NCI-H1105 (cell line): ENCODE measurements around the gene PTDSS2.
"Not testable (repeated sequence)": the region's sequence is repeated elsewhere in the genome, so short reads cannot be mapped to it uniquely, and the experiment has no call there.

Experiments
- DNase-seq: peaks from one replicate; lab custom pipeline; 2025; lab: John Stamatoyannopoulos, UW

Gene PTDSS2

DNA sequence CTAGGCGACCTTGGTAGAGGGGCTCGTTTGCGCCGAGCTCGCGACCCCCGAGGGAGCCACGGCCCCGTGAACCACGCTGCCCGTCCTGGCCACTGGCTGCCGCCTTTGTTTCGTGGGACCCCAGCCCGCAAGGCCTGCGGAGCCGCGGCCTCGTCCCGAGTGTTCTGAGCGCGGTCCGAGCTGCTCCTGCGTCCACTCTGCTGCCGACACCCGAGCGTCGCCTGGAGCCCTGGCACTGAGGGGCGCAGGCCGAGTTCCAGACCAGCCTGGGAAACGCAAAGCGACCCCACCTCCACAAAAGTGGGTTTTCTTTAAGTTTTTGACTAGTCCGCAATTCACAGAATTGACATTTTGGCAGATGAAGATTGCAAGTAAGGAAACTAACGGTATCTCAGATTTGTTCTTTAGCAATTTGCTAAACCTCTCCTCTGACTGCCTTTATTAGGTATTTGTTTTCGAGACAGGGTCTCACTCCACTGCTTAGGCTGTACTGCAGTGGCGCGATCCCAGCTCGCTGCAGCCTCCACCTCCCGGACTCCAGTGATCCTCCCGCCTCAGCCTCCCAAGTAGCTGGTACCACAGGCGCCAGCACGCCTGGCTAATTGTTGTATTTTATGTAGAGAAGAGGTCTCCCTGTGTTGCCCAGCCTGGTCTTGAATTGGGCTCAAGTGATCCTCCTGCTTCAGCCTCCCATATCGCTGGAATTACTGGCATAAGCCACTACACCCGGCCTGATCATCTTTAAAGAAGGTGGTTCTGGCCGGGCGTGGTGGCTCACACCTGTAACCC, 57.8 kb downstream of the PTDSS2 start:
- no peak for DNase-seq

- DNase-seq, result no peak
Observed at GRCh38 chr11:508956-509355, 58.9 kb downstream of the PTDSS2 start.

DNA sequence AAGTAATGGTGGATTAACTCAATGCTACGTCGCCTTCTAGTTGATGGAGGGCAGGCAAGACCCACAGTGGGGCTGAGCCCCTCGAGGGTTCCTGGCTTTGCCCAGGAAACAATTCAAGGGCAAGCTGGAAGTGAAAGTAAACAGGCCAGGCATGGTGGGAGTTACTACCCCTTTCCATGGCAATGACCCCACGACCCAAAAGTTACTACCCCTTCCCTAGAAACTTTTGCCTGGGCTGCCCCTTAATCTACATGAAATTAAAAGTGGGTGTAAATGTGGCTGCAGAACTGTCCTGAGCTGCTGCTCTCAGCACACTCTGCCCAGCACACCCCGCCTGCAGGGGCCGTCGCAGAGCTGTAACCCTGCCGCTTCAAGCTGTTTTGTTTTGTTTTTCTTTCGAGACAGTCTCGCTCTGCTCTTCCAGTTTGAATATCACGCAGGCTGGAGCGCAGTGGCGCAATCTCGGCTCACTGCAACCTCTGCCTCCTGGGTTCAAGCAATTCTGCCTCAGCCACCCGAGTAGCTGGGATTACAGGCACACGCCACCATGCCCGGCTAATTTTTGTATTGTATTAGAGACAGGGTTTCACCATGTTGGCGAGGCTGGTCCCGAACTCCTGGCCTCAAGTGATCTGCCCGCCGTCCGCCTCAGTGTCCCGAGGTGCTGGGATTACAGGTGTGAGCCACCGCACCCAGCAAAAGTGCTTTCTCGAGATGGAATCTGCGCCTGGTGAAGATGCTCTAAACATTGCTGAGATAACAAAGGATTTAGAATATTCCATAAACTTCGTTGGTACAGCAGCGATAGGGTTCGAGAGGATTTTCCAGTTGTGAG, 62.9 kb downstream of the PTDSS2 start:
- DNase-seq, result no peak

DNA sequence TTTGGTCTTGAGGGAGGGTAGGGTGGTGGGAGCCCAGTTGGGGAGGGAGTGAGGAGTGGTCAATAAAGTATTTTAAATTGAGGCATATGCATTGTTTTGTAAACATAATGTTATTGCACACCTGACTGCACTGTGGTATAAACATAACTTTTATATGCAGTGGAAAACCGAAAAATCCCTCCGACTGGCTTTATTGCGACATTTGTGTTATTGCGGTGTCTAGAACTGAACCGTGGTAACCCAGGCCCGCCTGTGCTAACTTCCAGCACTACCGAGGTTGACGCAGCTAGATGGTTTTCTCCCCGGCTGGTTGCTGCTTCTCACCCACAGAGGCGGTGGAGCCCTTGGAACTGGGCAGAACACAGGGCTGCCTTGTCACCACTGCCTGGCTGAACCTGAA, 64.5 kb downstream of the PTDSS2 start:
- DNase-seq, result no peak

- no peak for DNase-seq
Observed at GRCh38 chr11:515131-515530, 65.1 kb downstream of the PTDSS2 start.

GRCh38 chr11:516400-516799, 66.3 kb downstream of the PTDSS2 start:
- no peak for DNase-seq

- DNase-seq, result not testable (repeated sequence)
Observed at GRCh38 chr11:516918-517685, 67.0 kb downstream of the PTDSS2 start.

DNA sequence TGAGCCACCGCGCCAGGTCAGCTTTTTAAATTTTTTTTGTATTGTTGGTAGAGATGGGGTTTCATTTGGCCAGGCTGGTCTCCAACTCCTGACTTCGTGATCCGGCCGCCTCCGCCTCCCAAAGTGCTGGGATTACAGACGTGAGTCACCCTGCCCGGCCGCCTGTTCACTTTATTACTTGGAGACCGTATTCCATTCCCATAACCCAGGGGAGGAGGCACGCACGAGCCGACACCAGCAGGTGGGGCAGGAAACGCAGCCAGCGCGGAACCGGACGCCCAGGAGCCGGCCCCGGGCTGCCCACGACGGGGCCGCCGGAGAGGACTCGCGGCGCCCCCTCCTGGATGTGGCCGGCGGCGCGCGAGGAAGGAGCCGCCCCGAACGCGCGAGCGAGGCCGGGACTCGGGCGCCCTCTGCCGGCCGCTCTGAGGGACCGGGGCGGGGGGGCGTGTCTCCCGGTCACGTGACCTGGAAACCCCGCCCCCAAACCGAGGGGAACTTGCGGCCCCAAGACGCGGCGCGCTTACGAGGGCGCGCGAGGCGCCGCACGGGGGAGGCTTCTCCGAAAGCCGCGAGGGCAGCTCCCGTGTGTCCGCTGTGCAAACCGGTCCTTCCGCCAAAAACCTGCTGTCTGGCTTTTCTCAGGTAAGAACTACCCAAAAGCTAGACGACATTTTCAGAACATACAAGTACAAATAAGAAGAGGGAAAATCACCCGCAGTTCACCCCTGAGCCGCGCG, 68.6 kb downstream of the PTDSS2 start:
- DNase-seq, result no peak

DNA sequence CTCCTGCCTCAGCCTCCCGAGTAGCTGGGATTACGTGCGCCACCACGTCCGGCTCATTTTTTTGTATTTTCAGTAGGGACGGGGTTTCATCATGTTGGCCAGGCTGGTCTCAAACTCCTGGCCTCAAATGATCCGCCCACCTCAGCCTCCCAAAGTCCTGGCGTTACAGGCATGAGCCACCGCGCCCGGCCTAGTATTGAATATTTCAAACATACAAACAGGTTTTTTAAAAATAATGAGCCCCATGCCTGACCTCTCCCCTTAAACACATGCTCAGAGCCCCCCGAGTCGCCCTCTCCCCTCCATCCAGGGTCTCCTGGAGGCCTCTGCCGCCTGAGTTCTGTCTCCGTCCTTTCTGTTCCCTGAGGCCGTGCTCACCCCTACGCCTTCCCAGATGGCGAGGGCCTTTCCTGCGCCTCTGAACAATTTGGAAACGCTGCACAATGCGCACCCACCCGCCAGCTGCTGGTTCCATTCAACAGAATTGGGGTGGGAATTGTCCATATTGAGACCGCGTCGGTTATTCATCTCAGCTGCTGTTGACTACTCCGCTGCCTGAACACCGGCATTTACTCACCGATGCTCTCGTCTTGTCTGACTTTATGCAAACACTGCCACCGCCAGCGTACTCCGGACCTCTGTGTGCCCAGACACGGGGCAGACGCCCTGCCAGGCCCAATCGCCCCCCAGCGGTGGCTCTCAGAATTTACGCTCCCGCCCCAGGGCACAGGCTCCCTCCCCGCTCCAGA, 70.5 kb downstream of the PTDSS2 start:
- no peak for DNase-seq

DNA sequence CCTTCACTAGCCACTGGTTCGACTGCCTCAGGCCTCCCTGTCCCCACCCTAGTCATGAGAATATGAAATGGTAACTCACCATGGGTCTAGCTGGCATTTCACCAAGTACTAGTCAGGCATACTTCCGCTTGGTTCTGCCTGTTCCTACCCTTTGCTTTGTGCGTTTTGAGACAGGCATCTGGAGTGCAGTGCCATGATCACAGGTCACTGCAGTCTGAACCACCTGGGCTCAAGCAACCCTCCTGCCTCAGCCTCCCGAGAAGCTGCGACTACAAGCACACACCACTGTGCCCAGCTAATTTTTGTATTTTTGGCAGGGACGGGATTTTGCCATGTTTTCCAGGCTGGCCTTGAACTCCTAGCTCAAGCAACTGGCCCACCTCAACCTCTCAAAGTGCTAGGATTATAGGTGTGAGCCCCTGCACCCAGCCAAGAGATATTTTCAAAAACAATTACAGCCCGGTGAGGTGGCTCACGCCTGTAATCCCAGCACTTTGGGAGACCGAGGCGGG, 71.2 kb downstream of the PTDSS2 start:
- DNase-seq, result no peak

GRCh38 chr11:526192-526591, 76.1 kb downstream of the PTDSS2 start:
- no peak for DNase-seq

- no peak for DNase-seq
Observed at GRCh38 chr11:528166-528814, 78.2 kb downstream of the PTDSS2 start.

- no peak for DNase-seq
Observed at GRCh38 chr11:528815-529727, 79.0 kb downstream of the PTDSS2 start.

GRCh38 chr11:529728-530411, 79.8 kb downstream of the PTDSS2 start:
- no peak for DNase-seq

DNA sequence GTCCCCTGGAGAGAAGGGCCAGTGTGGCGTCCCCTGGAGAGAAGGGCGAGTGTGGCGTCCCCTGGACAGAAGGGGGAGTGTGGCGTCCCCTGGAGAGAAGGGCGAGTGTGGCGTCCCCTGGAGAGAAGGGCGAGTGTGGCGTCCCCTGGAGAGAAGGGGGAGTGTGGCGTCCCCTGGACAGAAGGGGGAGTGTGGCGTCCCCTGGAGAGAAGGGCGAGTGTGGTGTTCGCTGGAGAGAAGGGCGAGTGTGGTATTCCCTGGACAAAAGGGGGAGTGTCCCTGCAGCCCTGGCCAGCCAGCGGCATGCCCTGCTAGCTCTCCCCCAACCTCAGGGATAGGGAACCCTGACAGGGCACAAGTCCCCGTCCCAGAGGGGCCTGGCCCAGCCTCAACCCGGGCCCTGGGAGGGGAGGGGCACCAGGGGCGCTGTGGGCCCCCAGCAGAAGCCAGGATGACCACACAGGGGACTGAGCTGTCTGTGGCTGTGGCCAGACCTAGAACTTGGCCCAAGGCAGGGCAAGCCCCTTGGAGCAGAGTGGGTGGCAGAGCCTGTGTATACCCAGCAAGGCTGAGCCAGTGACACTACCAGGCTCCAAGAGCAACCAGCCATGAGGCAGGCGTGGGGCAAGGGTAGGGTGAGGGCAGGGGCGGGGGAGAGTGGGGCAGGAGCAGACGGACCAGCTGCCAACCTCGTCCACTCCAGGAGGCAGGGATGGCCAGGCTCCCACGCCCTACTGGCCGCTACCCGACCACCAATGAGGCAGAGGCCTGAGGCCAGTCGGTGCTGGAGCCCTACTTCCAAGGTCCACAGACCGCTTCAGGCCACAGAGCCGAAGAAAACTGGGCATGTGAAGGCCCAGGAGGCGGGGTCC, 81.1 kb downstream of the PTDSS2 start:
- DNase-seq, result no peak

DNA sequence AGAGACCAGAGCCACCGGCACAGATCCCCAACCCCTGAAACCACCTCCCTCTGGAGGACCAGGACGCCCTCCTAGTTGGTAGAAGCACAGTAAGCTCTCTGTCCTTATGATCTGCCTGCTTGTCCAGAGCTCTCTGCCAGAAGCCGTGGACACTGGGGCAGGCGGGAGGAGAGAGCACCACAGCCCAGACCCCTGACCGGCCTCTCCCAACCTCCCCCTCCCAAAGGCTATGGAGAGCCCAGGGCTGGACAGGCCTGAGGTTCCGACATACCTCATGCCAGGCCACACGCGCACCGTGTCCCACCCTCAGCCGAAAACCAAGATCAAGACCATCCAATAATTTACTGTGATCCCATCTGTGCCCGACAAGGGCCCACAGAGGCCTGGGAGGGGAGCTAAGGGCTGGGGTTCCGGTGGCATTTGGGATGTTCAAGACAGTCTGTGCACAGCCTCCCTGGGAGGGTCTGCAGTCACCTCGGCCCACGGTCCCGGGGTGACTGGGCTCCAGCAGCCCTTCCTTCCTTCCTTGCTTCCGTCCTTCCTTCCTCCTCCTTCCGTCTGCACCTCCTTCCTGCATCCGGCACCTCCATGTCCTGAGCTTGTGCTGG, 81.9 kb downstream of the PTDSS2 start:
- no peak for DNase-seq

GRCh38 chr11:532527-532985, 82.5 kb downstream of the PTDSS2 start:
- DNase-seq, result no peak
